HepG2 (cell line): ENCODE results near the gene TSKU. TPM values are rescaled to one million over a fixed set of nuclear protein-coding genes. Genes with fewer than 3 reads are reported as not detected.

Experiments
- ETV5 ChIP-seq: IDR thresholded peaks from 2 replicates; pipeline ENCODE4 v1.6.1; 2018; ENCODE audit warnings: missing biosample characterization, missing genetic modification reagents, inconsistent platforms, borderline replicate concordance
- NCOA5 ChIP-seq: sonication (generic); formaldehyde crosslinking; IDR thresholded peaks from 2 replicates; pipeline ENCODE4 v1.4.0; 2020; ENCODE audit warnings: missing genetic modification reagents
- PLRG1 ChIP-seq: fragments of 450-650 bp; conservative IDR thresholded peaks from 2 replicates; pipeline ENCODE4 v1.6.1; 2016
- TBP ChIP-seq: sonication (generic); formaldehyde crosslinking; IDR thresholded peaks from 2 replicates; pipeline ENCODE4 v1.5.0; 2020; ENCODE audit warnings: missing genetic modification reagents
- TFDP2 ChIP-seq: sonication (generic); formaldehyde crosslinking; IDR thresholded peaks from 2 replicates; pipeline ENCODE4 v1.4.0; 2020; ENCODE audit warnings: missing genetic modification reagents
- ZFYVE20 ChIP-seq: sonication (generic); formaldehyde crosslinking; IDR thresholded peaks from 2 replicates; pipeline ENCODE4 v1.8.0; 2023; ENCODE audit warnings: low read depth, mild to moderate bottlenecking, moderate library complexity, missing genetic modification reagents, borderline replicate concordance
- ZNF292 ChIP-seq: sonication (generic); formaldehyde crosslinking; IDR thresholded peaks from 2 replicates; pipeline ENCODE4 v1.8.1; 2022; ENCODE audit warnings: mild to moderate bottlenecking, low read depth, missing genetic modification reagents, borderline replicate concordance
- ZNF44 ChIP-seq: sonication (generic); formaldehyde crosslinking; IDR thresholded peaks from 2 replicates; pipeline ENCODE4 v1.5.1; 2020; ENCODE audit warnings: mild to moderate bottlenecking, missing genetic modification reagents
- ZNF563 ChIP-seq: sonication (generic); formaldehyde crosslinking; IDR thresholded peaks from 2 replicates; pipeline ENCODE4 v1.8.0; 2022; ENCODE audit warnings: mild to moderate bottlenecking, moderate library complexity, missing genetic modification reagents
- ZNF713 ChIP-seq: sonication (generic); formaldehyde crosslinking; IDR thresholded peaks from 2 replicates; pipeline ENCODE4 v1.4.0; 2020; ENCODE audit warnings: mild to moderate bottlenecking, missing genetic modification reagents
- polyA plus RNA-seq, 8 experiments: library from polyadenylated mRNA; depleted of rRNA in 3 of 8; stranded (reverse) in 7 of 8; unstranded in 1 of 8; fragments of >200 nt; fragmentation: Illumina TruSeq in 4 of 8; extraction: Trizol in 4 of 8; gene quantifications; 2 replicates each; pipeline versions ENCODE4 v1.2.1 to v1.2.3, GENCODE V29; 2011 to 2016; ENCODE audit warnings: low read depth in 4 of 8, missing spikeins in 1 of 8, mixed read lengths in 1 of 8; ENCODE audit not compliant: insufficient read depth in 1 of 8
- total RNA-seq, 5 experiments: library from RNA; depleted of rRNA; stranded (reverse); fragments of >200 nt; fragmentation: Illumina TruSeq; extraction: Trizol; gene quantifications; 2 replicates each; pipeline ENCODE4 v1.2.3, GENCODE V29; 2016; ENCODE audit warnings: low read depth in 1 of 5
- TF ChIP-seq, protein P1 (sequence below): sonication (generic); formaldehyde crosslinking; IDR thresholded peaks from 2 replicates; pipeline ENCODE4 v1.4.0; 2020; ENCODE audit warnings: mild to moderate bottlenecking, missing genetic modification reagents
- TF ChIP-seq, protein P2 (sequence below): sonication (generic); formaldehyde crosslinking; IDR thresholded peaks from one replicate; pipeline ENCODE4 v1.5.1; 2020; ENCODE audit warnings: mild to moderate bottlenecking, missing genetic modification reagents; ENCODE audit errors: not compliant biosample characterization

Gene TSKU
- total and polyA plus RNA-seq, 2 of the 13 experiments (the other 11 are each of a cell fraction or from before 2014, with no cell fraction given), result 20.3 to 21.4 TPM

- TF ChIP-seq, protein P1, sequence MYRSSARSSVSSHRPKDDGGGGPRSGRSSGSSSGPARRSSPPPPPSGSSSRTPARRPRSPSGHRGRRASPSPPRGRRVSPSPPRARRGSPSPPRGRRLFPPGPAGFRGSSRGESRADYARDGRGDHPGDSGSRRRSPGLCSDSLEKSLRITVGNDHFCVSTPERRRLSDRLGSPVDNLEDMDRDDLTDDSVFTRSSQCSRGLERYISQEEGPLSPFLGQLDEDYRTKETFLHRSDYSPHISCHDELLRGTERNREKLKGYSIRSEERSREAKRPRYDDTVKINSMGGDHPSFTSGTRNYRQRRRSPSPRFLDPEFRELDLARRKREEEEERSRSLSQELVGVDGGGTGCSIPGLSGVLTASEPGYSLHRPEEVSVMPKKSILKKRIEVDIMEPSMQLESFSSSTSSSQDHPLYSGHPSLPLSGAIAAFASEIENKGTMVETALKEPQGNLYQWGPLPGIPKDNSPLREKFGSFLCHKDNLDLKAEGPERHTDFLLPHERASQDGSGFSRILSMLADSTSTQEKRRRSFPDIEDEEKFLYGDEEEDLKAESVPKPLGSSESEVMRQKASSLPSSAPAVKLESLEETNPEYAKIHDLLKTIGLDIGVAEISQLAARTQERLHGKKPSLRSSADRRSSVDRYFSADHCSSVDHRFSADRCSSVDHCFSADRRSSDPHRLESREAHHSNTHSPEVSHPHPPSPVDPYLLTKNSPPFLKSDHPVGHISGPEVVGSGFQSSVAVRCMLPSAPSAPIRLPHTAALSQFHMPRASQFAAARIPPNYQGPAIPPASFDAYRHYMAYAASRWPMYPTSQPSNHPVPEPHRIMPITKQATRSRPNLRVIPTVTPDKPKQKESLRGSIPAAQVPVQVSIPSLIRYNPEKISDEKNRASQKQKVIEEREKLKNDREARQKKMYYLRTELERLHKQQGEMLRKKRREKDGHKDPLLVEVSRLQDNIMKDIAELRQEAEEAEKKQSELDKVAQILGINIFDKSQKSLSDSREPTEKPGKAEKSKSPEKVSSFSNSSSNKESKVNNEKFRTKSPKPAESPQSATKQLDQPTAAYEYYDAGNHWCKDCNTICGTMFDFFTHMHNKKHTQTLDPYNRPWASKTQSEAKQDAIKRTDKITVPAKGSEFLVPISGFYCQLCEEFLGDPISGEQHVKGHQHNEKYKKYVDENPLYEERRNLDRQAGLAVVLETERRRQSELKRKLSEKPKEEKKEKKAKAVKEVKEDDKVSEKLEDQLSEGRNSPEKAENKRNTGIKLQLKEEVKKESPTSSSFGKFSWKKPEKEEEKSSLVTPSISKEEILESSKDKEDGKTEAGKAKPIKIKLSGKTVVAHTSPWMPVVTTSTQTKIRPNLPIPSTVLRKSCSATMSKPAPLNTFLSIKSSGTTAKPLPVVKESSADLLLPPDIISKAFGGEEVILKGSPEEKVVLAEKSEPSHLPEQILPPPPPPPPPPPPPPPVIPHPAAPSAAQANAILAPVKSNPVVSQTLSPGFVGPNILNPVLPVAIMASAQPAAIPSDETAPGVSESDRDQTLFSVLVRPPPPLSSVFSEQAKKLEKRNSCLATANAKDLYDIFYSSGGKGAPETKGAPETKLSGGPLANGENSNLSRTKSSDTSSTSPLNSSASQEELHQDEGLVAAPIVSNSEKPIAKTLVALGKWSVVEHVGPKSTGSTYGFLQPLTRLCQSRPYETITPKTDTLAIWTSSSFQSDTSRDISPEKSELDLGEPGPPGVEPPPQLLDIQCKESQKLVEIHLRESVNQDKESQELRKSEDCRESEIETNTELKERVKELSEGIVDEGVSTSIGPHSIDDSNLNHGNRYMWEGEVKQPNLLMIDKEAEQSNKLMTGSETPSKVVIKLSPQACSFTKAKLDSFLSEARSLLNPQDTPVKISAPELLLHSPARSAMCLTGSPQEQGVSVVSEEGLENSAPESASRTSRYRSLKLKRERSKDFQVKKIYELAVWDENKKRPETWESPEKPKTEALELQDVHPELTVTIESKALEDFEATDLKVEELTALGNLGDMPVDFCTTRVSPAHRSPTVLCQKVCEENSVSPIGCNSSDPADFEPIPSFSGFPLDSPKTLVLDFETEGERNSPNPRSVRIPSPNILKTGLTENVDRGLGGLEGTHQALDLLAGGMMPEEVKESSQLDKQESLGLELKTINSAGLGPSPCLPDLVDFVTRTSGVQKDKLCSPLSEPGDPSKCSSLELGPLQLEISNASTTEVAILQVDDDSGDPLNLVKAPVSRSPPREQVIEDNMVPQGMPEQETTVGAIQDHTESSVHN (CRISPR knock-in tag), result no peak
- TF ChIP-seq TBP (no peak), NCOA5 (CRISPR knock-in tag) (no peak), ZNF563 (CRISPR knock-in tag) (peak; percentile 50; the same call in 1 of the 2 replicates), ZFYVE20 (CRISPR knock-in tag) (no peak), PLRG1 (no peak), ZNF713 (no peak), ZNF292 (CRISPR knock-in tag) (no peak), TFDP2 (CRISPR knock-in tag) (no peak), ETV5 (no peak; the same call in 1 of the 2 replicates), ZNF44 (CRISPR knock-in tag) (no peak)
- TF ChIP-seq, protein P2, sequence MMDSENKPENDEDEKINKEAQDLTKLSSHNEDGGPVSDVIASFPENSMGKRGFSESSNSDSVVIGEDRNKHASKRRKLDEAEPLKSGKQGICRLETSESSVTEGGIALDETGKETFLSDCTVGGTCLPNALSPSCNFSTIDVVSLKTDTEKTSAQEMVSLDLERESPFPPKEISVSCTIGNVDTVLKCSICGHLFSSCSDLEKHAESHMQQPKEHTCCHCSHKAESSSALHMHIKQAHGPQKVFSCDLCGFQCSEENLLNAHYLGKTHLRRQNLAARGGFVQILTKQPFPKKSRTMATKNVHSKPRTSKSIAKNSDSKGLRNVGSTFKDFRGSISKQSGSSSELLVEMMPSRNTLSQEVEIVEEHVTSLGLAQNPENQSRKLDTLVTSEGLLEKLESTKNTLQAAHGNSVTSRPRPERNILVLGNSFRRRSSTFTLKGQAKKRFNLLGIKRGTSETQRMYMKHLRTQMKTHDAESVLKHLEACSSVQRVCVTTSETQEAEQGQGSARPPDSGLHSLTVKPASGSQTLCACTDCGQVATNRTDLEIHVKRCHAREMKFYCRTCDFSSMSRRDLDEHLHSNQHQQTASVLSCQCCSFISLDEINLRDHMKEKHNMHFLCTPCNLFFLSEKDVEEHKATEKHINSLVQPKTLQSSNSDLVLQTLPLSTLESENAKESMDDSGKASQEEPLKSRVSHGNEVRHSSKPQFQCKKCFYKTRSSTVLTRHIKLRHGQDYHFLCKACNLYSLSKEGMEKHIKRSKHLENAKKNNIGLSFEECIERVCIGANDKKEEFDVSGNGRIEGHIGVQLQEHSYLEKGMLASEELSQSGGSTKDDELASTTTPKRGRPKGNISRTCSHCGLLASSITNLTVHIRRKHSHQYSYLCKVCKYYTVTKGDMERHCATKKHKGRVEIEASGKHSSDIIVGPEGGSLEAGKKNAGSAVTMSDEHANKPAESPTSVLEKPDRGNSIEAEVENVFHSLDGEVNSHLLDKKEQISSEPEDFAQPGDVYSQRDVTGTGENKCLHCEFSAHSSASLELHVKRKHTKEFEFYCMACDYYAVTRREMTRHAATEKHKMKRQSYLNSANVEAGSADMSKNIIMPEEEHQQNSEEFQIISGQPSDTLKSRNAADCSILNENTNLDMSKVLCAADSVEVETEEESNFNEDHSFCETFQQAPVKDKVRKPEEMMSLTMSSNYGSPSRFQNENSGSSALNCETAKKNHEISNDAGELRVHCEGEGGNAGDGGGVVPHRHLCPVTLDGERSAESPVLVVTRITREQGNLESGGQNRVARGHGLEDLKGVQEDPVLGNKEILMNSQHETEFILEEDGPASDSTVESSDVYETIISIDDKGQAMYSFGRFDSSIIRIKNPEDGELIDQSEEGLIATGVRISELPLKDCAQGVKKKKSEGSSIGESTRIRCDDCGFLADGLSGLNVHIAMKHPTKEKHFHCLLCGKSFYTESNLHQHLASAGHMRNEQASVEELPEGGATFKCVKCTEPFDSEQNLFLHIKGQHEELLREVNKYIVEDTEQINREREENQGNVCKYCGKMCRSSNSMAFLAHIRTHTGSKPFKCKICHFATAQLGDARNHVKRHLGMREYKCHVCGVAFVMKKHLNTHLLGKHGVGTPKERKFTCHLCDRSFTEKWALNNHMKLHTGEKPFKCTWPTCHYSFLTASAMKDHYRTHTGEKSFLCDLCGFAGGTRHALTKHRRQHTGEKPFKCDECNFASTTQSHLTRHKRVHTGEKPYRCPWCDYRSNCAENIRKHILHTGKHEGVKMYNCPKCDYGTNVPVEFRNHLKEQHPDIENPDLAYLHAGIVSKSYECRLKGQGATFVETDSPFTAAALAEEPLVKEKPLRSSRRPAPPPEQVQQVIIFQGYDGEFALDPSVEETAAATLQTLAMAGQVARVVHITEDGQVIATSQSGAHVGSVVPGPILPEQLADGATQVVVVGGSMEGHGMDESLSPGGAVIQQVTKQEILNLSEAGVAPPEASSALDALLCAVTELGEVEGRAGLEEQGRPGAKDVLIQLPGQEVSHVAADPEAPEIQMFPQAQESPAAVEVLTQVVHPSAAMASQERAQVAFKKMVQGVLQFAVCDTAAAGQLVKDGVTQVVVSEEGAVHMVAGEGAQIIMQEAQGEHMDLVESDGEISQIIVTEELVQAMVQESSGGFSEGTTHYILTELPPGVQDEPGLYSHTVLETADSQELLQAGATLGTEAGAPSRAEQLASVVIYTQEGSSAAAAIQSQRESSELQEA (CRISPR knock-in tag), result no peak
These were observed at the start of gene TSKU (continued) for GRCh38 chr11:76783294-76783895.
